ENCODE data around the gene RBMS1.
"Not testable (repeated sequence)": the region's sequence is repeated elsewhere in the genome, so short reads cannot be mapped to it uniquely, and the experiment has no call there.

RBMS1 gene

DNA sequence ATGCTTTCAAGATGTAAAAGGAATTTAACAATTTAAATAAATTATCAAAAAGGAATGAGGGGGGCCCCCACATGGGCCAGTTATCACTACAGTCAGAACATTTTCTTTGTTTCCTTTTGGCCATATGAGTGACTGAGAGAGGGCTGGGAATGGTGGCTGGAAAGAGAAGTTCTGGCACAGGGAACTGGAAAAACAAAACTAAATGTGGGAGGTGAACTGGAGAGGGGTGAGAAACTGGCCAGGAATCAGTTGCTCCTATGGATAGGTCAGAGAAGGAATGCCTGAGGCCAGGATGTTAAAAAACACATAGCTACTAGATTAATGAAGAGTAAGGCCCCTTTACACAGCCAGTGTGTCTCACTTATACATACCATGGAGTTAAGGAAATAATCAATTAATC, 121.0 kb downstream of the RBMS1 start:
- ChIA-PET CTCF (no interaction called here), POLR2A (ENCODE audit: low non-redundant PET) (no interaction called here)
- no peak overlapping the region for H3K27ac ChIP-seq
- TF ChIP-seq, protein P1, sequence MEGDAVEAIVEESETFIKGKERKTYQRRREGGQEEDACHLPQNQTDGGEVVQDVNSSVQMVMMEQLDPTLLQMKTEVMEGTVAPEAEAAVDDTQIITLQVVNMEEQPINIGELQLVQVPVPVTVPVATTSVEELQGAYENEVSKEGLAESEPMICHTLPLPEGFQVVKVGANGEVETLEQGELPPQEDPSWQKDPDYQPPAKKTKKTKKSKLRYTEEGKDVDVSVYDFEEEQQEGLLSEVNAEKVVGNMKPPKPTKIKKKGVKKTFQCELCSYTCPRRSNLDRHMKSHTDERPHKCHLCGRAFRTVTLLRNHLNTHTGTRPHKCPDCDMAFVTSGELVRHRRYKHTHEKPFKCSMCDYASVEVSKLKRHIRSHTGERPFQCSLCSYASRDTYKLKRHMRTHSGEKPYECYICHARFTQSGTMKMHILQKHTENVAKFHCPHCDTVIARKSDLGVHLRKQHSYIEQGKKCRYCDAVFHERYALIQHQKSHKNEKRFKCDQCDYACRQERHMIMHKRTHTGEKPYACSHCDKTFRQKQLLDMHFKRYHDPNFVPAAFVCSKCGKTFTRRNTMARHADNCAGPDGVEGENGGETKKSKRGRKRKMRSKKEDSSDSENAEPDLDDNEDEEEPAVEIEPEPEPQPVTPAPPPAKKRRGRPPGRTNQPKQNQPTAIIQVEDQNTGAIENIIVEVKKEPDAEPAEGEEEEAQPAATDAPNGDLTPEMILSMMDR (conservative IDR thresholded peaks at IDR 0.05; ENCODE audit: low read depth), result no peak
- DNase-seq (ENCODE audit: low spot score), result no peak

DNA sequence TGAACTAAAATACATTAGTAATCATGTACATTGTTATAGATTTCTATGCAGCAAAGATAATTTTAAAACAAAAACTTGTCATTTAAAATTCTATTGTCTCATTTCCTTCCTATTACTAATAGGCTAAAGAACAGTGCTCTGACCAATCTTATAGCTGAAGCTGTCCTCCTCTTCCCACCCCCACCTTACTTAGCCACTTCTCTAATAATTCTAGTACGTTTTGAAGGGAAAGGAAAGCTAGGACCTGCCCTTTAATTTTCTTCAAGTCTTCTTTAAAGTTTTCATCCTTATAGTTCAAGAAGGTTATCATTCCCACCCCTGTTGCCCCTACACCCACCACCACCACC, 121.6 kb downstream of the RBMS1 start:
- ChIA-PET CTCF (no interaction called here), POLR2A (ENCODE audit: low non-redundant PET) (no interaction called here)
- no peak overlapping the region for H3K27ac ChIP-seq
- TF ChIP-seq, protein P1 (conservative IDR thresholded peaks at IDR 0.05; ENCODE audit: low read depth), result no peak
- DNase-seq (ENCODE audit: low spot score), result no peak

DNA sequence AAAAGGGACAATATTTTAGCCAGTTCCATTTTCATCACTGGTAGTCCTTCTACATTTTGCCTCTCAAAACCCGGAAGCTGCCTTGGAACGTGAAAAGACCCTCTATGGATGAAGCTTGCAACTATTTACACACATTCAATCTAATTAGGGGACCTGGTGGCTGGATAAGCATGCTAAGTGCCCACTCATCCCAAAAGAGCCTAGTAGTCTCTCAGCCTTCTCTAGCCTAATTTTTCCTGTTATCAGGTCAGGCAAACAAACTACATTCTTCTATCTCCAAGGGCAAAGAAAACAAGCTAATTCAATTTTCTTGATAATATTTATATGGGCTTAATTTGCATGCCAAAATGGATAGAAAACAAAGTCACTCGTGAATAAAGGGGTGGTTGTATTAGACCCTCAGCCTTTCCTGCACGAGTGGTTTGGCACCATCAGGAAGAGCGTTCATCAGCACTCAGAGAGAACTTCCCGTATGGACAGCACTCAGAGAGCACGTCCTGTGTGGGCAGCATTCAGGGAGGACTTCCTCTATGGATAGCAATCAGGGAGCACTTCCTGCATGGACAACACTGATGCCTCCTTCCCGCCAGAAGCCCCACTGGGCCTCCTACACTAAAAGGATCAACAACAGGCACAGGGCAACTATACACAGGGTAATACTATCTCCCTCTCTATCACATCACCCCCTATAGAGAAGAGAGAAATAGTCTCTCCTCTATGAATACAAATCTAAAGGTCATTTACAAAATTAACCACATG, 122.2 kb downstream of the RBMS1 start:
- POLR2A ChIA-PET (ENCODE audit: low non-redundant PET), result no interaction called here
- no peak for DNase-seq (ENCODE audit: low spot score)
- no peak overlapping the region for H3K27ac ChIP-seq
- TF ChIP-seq, protein P1 (conservative IDR thresholded peaks at IDR 0.05; ENCODE audit: low read depth), result no peak
- CTCF ChIA-PET, result no interaction called here

DNA sequence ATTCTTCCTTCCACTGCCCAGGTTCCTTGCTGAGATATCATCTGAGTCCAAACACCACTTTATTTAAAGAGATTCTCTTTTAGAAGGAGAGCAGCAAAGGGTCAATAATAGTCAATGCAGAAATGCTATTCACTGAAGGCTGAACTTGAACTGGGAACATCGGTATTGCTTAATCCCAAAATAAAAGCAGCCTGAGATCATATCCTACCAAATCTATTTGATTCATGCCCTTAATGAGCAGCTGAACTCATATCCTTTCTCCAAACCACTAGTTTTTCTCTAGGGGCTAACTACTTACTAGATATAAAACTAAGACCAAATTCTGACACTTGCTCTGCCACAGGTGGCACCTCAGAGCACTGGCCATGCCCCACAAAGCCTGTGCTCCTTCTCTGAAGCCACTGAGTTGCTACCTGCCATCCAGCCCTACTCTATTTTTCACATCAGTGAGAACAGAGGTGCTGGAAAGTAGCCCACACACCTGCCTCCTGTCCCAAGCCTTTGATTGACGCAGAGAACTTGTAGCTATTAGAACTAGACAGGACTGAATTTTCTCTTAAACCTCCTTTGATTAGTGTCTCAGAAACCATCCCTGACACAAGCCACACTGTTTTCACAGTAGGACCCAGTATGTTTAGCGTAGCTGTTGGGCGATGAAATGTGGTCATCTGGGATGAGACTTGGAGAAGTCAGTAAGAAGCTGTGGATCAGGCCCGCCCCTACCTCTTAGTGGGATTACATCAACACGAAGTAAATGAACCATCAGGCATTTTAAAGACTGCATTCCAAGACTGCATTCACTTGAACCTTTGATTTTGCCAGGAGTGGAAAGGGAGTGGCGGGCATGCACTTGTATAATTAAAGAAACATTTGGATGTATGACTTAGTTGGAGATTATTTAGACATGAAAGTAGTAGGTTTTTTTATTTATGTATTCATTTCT, 124.3 kb downstream of the RBMS1 start:
- DNase-seq (ENCODE audit: low spot score), result no peak
- POLR2A ChIA-PET (ENCODE audit: low non-redundant PET), result no interaction called here
- TF ChIP-seq, protein P1 (conservative IDR thresholded peaks at IDR 0.05; ENCODE audit: low read depth), result no peak
- CTCF ChIA-PET, result no interaction called here
- H3K27ac ChIP-seq, result no peak overlapping the region; the same call in 1 of the 2 replicates

DNA sequence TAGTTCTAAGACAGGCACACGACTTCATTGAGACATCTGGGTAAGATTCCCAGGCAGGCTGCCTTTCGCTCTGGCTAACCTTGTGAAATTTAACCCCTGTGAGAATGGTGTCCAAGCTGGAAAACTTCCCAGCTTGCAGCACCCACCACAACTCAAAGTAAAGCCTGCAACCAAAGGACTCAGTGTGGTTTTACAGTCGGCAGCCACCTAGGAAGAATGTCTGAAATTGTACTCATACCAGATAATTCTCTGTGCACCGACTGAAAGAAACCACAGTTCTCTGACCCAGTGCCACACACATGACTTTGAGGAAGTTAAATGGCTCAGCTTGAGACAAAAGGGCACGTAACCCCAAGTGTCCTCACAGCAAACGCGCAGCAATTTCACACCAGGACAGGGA, 125.7 kb downstream of the RBMS1 start:
- POLR2A ChIA-PET (ENCODE audit: low non-redundant PET), result no interaction called here

DNA sequence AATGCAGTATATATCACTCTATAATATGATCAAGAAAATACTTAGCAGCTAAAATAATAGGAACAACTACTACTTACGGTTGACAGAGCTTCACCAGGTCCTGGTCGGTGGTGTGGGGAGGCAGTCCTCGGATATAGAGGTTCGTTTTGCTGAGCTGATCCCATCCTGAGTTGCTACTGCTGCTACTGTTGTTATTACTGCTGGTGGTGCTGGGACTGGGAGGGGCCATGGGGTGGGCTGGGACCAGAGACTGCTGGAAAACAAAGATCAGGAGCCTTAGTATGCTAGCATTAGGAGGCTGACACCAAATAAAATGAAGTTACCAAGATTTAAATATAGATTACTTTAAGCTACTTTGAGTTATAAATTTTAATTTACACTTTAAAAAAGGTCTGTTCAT, 126.5 kb downstream of the RBMS1 start:
- H3K27ac ChIP-seq; DNase-seq (ENCODE audit: low spot score); POLR2A ChIA-PET (ENCODE audit: low non-redundant PET); CTCF ChIA-PET: not testable (repeated sequence)

More for the DNA sequence above, 125.7 kb downstream of the RBMS1 start:
- DNase-seq (ENCODE audit: low spot score), result no peak
- peak overlapping the region; percentile 36; the same call in 1 of the 2 replicates for H3K27ac ChIP-seq
- CTCF ChIA-PET, result no interaction called here
- TF ChIP-seq, protein P1 (conservative IDR thresholded peaks at IDR 0.05; ENCODE audit: low read depth), result no peak

DNA sequence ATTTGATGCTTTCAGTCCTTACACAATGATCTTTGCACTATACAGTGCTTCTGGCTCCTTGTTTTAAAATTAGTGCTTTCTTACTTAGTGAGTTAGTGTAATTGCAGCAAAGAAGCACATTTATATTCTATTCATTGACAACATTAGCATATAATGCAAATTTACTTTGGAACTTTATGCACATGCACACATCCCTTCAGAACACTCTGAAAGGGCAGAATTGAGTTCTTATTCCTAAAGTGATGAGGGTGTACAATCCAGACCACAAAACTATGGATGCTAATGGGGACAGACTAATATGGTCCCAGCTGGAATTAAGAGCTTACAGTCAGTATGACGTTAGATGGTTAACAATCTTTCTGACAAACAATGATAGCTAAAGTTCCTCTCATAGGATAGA, 127.1 kb downstream of the RBMS1 start:
- no peak overlapping the region for H3K27ac ChIP-seq
- TF ChIP-seq, protein P1 (conservative IDR thresholded peaks at IDR 0.05; ENCODE audit: low read depth), result no peak
- DNase-seq (ENCODE audit: low spot score), result no peak
- ChIA-PET POLR2A (ENCODE audit: low non-redundant PET) (no interaction called here), CTCF (no interaction called here)

Measured in RWPE1 (cell line).